Lower leg skin (tissue), 4 donors: ENCODE results near the gene NUDT22. TPM values are rescaled to one million over a fixed set of nuclear protein-coding genes. Genes with fewer than 3 reads are reported as not detected.

Experiments used
- DNase-seq, 2 donors: peaks; one replicate each; pipeline ENCODE4 v3.0.0-alpha.2; 2019; ENCODE audit warnings: low spot score in 2 of 2
- H3K4me3 ChIP-seq: fragments of 200-600 bp; sonication (generic); 2 replicates; pipeline ENCODE4 v1.5.1; 2017; ENCODE audit warnings: mild to moderate bottlenecking, low read depth; ENCODE audit not compliant: poor library complexity, severe bottlenecking
- CTCF ChIP-seq, 3 donors: fragments of 450-650 bp; IDR thresholded peaks; one replicate each; pipeline ENCODE4 v1.5.1; 2016; ENCODE audit warnings: antibody characterized with exemption in 3 of 3, mild to moderate bottlenecking in 3 of 3, moderate library complexity in 2 of 3
- POLR2A ChIP-seq, 2 donors: fragments of 450-650 bp; IDR thresholded peaks; one replicate each; pipeline ENCODE4 v1.6.1; 2016 to 2017; ENCODE audit warnings: antibody characterized with exemption in 2 of 2, mild to moderate bottlenecking in 1 of 2, moderate library complexity in 1 of 2
- WGBS, 2 donors: methylation state at CpG; one replicate each; pipeline ENCODE4 v1.1.5; 2018; 5-methylcytosine and 5-hydroxymethylcytosine counted together
- intact Hi-C: fragments of 100-400 bp; cut with DNase I; formaldehyde crosslinking; loops from one replicate; pipeline ENCODE4 v1.15.0; 2023; ENCODE audit warnings: low total_unique reads
- total RNA-seq, 4 donors: library from RNA; depleted of rRNA; stranded (reverse); fragments of >200 nt; gene quantifications; one replicate each; pipeline ENCODE4 v1.1.0, GENCODE V29; 2016

NUDT22 gene
- total RNA-seq, 4 donors from 2014 or later: 44.7 to 75.6 (median 68.3) TPM

GRCh38 chr11:64218628-64219353 is 7.3 kb upstream of the NUDT22 start:
- no peak for DNase-seq
- intact Hi-C loops: no loop called here
- WGBS, 2 donors: 66 to 77% methylated on average over 11 of the region's 11 CpGs
- no peak overlapping the region for H3K4me3 ChIP-seq
- TF ChIP-seq POLR2A (IDR thresholded peaks at IDR 0.05) (no peak), CTCF (IDR thresholded peaks at IDR 0.05) (no peak)

- no peak for TF ChIP-seq CTCF (IDR thresholded peaks at IDR 0.05)
- TF ChIP-seq POLR2A (IDR thresholded peaks at IDR 0.05): no peak
- no peak for DNase-seq
- intact Hi-C loops: no loop called here
- no peak overlapping the region for H3K4me3 ChIP-seq
- 84 to 89% methylated on average over 6 to 7 of the region's 7 CpGs for WGBS, 2 donors
Observed at GRCh38 chr11:64219354-64219684, 6.8 kb upstream of the NUDT22 start.

GRCh38 chr11:64219755-64220154 is 6.3 kb upstream of the NUDT22 start:
- intact Hi-C loops: no loop called here
- no peak overlapping the region for H3K4me3 ChIP-seq
- DNase-seq: no peak
- TF ChIP-seq CTCF (IDR thresholded peaks at IDR 0.05): no peak
- TF ChIP-seq POLR2A (IDR thresholded peaks at IDR 0.05): no peak
- WGBS, 2 donors: 87% methylated on average over 8 to 10 of the region's 10 CpGs

- H3K4me3 ChIP-seq: no peak overlapping the region
- TF ChIP-seq POLR2A (IDR thresholded peaks at IDR 0.05) (no peak), CTCF (IDR thresholded peaks at IDR 0.05) (no peak)
- no peak for DNase-seq
- intact Hi-C loops: no loop called here
- 83 to 88% methylated on average over 15 to 17 of the region's 17 CpGs for WGBS, 2 donors
Observed at GRCh38 chr11:64220271-64220670, 5.8 kb upstream of the NUDT22 start.

GRCh38 chr11:64220798-64221197 is 5.3 kb upstream of the NUDT22 start:
- TF ChIP-seq CTCF (IDR thresholded peaks at IDR 0.05): no peak
- no peak for TF ChIP-seq POLR2A (IDR thresholded peaks at IDR 0.05)
- H3K4me3 ChIP-seq: no peak overlapping the region
- 88 to 96% methylated on average over 9 to 10 of the region's 14 CpGs for WGBS, 2 donors
- DNase-seq: no peak
- intact Hi-C loops: no loop called here

GRCh38 chr11:64222651-64223000 is 3.4 kb upstream of the NUDT22 start:
- no peak overlapping the region for H3K4me3 ChIP-seq
- TF ChIP-seq CTCF (IDR thresholded peaks at IDR 0.05) (no peak), POLR2A (IDR thresholded peaks at IDR 0.05) (no peak)
- WGBS, 2 donors: 41 to 48% methylated on average over 9 of the region's 9 CpGs
- intact Hi-C loops: no loop called here
- no peak for DNase-seq
